ENCODE results near the gene MT1HL1.

The MT1HL1 gene

DNA sequence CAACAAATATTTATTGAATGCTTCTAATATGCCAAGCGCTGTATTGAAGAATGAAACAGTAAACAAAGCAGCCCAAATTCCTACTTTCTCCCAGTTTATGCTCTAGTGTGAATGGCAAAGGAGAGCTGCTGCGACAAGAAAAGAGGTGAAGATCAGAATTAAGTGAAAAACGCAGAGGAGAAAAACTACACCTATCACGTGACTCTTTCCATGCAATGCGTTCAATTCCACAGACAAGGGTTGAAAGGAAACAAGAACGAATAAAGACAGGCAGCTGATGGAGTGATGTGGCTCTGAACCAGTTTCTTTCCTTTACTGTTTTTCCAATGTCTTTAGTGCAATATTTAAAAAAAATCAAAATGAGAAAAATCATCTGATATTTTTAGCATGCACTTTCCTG is 23.6 kb downstream of the MT1HL1 start:
- Histone ChIP-seq H3K79me2 (ENCODE audit: control insufficient read depth, low read length) (no peaks in the 10 kb centered on the region), H3F3A (ENCODE audit: control insufficient read depth, insufficient read depth) (no peaks in the 10 kb centered on the region), H3K27me3 (ENCODE audit: control insufficient read depth, low read length) (no peaks in the 10 kb centered on the region), H3K4me3 (ENCODE audit: low read length) (no peak overlapping the region), H3K27ac (ENCODE audit: low read depth, low read length) (no peak overlapping the region), H4K20me1 (ENCODE audit: control insufficient read depth, insufficient read depth, low read depth, low read length) (no peaks in the 10 kb centered on the region), H3K9me2 (replicated peaks; ENCODE audit: control insufficient read depth, low read length) (no peaks in the 10 kb centered on the region), H3K4me2 (ENCODE audit: low read length) (no peak overlapping the region), H3K4me1 (ENCODE audit: control insufficient read depth, low read length) (no peaks in the 10 kb centered on the region), H3K36me3 (ENCODE audit: control insufficient read depth, low read length) (no peaks in the 10 kb centered on the region), H3K9me3 (ENCODE audit: control insufficient read depth, insufficient read depth, low read length) (no peaks in the 10 kb centered on the region)
- TF ChIP-seq, protein P1, sequence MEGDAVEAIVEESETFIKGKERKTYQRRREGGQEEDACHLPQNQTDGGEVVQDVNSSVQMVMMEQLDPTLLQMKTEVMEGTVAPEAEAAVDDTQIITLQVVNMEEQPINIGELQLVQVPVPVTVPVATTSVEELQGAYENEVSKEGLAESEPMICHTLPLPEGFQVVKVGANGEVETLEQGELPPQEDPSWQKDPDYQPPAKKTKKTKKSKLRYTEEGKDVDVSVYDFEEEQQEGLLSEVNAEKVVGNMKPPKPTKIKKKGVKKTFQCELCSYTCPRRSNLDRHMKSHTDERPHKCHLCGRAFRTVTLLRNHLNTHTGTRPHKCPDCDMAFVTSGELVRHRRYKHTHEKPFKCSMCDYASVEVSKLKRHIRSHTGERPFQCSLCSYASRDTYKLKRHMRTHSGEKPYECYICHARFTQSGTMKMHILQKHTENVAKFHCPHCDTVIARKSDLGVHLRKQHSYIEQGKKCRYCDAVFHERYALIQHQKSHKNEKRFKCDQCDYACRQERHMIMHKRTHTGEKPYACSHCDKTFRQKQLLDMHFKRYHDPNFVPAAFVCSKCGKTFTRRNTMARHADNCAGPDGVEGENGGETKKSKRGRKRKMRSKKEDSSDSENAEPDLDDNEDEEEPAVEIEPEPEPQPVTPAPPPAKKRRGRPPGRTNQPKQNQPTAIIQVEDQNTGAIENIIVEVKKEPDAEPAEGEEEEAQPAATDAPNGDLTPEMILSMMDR (IDR thresholded peaks at IDR 0.05; ENCODE audit: low read depth, low read length, poor library complexity, severe bottlenecking) = no peak

DNA sequence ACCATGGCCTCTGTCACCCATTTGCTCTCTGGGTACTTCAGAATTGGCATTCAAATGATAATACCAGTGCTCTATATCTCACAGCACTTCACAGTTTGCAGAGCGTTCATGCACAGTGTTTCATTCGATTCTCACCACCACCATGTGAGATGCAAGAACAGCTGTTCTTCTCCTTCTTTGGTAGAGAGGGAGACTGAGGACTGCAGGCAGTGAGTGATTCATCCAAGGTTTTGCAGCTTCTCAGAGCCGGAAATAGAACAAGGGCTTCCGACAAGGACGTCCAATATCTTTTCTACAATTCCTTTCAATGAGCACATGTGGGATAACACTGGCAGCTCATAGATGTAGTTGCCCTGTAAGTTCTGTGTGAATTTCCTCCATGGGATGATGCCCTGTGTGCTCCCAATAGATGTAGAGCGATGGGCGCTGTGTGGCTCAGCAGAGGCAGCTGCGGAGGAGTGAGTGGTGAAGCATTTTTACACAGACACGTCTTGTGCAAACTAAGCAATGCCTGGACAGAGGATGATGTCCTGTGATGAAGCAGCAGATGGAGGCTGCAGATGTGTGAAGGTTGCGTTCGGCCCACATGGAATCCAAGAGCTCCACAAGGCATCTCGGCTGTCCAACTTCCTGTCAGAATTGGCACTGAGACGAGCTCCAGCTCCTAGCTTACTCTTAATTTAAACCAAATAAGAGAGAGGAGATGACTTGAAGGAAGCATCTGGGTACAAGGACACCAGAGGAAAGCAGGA is 24.9 kb downstream of the MT1HL1 start:
- Histone ChIP-seq H3K27me3 (ENCODE audit: control insufficient read depth, low read length) (no peaks in the 10 kb centered on the region), H3K79me2 (ENCODE audit: control insufficient read depth, low read length) (no peaks in the 10 kb centered on the region), H3K4me2 (ENCODE audit: low read length) (no peak overlapping the region), H3K9me2 (replicated peaks; ENCODE audit: control insufficient read depth, low read length) (no peaks in the 10 kb centered on the region), H3K4me3 (ENCODE audit: low read length) (no peak overlapping the region), H3F3A (ENCODE audit: control insufficient read depth, insufficient read depth) (no peaks in the 10 kb centered on the region), H3K27ac (ENCODE audit: low read depth, low read length) (no peak overlapping the region), H3K36me3 (ENCODE audit: control insufficient read depth, low read length) (no peaks in the 10 kb centered on the region), H3K9me3 (ENCODE audit: control insufficient read depth, insufficient read depth, low read length) (no peaks in the 10 kb centered on the region), H4K20me1 (ENCODE audit: control insufficient read depth, insufficient read depth, low read depth, low read length) (no peaks in the 10 kb centered on the region), H3K4me1 (ENCODE audit: control insufficient read depth, low read length) (no peaks in the 10 kb centered on the region)
- TF ChIP-seq EZH2phosphoT487 (IDR thresholded peaks at IDR 0.05; ENCODE audit: borderline replicate concordance, low read length) = no peak
- TF ChIP-seq, protein P1 (IDR thresholded peaks at IDR 0.05; ENCODE audit: low read depth, low read length, poor library complexity, severe bottlenecking) = no peak

DNA sequence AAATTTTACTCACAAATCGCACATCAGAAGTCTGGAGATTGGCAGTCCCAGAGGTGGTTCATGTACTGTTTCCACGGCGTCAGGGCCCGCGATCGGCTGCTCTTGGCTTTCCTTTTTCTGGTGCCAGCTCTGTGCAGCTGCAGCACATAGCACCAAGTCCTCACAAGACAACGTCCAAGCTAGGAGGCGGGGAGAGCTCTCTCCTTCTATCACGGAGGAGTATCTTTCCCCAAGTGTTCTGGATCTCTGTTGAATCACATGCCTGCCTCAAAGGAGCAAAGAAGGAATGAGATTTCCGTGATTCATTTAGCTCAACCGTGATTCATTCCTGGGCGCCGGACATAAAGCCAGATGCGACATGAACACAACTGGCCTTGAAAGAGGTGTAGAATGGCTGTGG is 25.5 kb downstream of the MT1HL1 start:
- no peaks in the 10 kb centered on the region for H3K79me2 ChIP-seq (ENCODE audit: control insufficient read depth, low read length)
- no peak overlapping the region for H3K27ac ChIP-seq (ENCODE audit: low read depth, low read length)
- H3K4me3 ChIP-seq (ENCODE audit: low read length) = no peak overlapping the region
- no peaks in the 10 kb centered on the region for H3F3A ChIP-seq (ENCODE audit: control insufficient read depth, insufficient read depth)
- no peak overlapping the region for H3K4me2 ChIP-seq (ENCODE audit: low read length)
- H3K4me1 ChIP-seq (ENCODE audit: control insufficient read depth, low read length) = no peaks in the 10 kb centered on the region
- no peaks in the 10 kb centered on the region for H3K36me3 ChIP-seq (ENCODE audit: control insufficient read depth, low read length)
- TF ChIP-seq, protein P1 (IDR thresholded peaks at IDR 0.05; ENCODE audit: low read depth, low read length, poor library complexity, severe bottlenecking) = no peak
- no peak for TF ChIP-seq EZH2phosphoT487 (IDR thresholded peaks at IDR 0.05; ENCODE audit: borderline replicate concordance, low read length)
- H3K9me3 ChIP-seq (ENCODE audit: control insufficient read depth, insufficient read depth, low read length) = no peaks in the 10 kb centered on the region
- no peaks in the 10 kb centered on the region for H3K27me3 ChIP-seq (ENCODE audit: control insufficient read depth, low read length)
- no peaks in the 10 kb centered on the region for H4K20me1 ChIP-seq (ENCODE audit: control insufficient read depth, insufficient read depth, low read depth, low read length)
- H3K9me2 ChIP-seq (replicated peaks; ENCODE audit: control insufficient read depth, low read length) = no peaks in the 10 kb centered on the region
